GM23248 (cell line): ENCODE measurements around the gene PTPRF.

ENCODE experiments used
- EZH2 ChIP-seq: fragments of 200-600 bp; sonication (generic); IDR thresholded peaks from 2 replicates; pipeline ENCODE4 v1.6.1; 2018; ENCODE audit warnings: antibody characterized with exemption, mild to moderate bottlenecking; ENCODE audit not compliant: insufficient read depth, poor library complexity, severe bottlenecking
- EZH2phosphoT487 ChIP-seq: fragments of 200-600 bp; sonication (generic); IDR thresholded peaks from 2 replicates; pipeline ENCODE4 v1.6.1; 2018; ENCODE audit warnings: antibody characterized with exemption, moderate library complexity, mild to moderate bottlenecking, low read depth; ENCODE audit not compliant: insufficient read depth

DNA sequence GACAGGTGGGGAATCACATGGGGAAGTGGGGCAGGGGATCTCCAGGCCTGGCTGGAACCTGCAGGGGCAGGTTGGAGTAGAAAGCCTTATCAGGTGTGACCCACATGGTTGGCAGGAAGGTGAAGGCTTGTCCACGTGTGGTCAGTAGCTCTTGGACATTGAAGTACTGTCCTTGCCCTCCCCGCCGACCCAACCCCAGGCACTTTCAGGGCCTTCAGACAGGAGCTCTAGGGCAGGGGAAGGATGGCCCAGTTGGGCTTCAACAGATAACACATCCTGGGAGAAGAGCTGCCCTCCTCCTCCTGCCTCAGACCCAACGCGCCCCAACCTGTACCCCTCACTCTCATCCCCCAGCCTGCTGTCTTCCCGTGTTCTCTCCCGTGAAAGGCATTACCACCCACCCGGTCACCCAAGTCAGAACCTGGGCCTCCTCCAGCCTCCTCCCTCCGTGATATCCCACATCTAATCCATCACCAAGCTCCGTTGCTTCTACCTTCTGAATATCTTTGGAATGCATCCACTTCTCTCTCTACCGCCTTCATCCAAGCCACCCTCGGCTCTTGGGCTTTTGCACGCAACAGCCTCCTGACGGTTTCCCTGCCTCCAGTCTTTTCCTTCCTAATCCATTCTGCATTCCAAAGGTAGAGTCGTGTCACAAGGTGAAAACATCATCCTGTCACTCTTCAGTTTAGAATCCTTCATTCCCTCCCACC lies 15.9 kb downstream of the PTPRF start:
- TF ChIP-seq EZH2phosphoT487 (no peak), EZH2 (no peak)
